GM10248 (cell line): Measurements from ENCODE around the gene CHCHD6.

Experiments
- CTCF ChIA-PET: fragments of 300-600 bp; sonication (Branson Sonifier 250); formaldehyde crosslinking; extraction: SDS; loops from one replicate; lab custom pipeline; 2021; ENCODE audit warnings: antibody characterized with exemption; lab: Yijun Ruan, JAX
- POLR2A ChIA-PET: fragments of 350-650 bp; sonication (Branson Sonifier 250); formaldehyde crosslinking; extraction: SDS; loops from one replicate; lab custom pipeline; 2020; ENCODE audit warnings: antibody characterized with exemption; lab: Yijun Ruan, JAX
- DNase-seq: peaks from one replicate; pipeline ENCODE4 v3.0.0; 2012; ENCODE audit errors: extremely low spot score
- CTCF ChIP-seq: IDR thresholded peaks from 2 replicates; pipeline ENCODE4 v1.5.1; 2012; ENCODE audit warnings: mild to moderate bottlenecking, low read depth; ENCODE audit errors: extremely low read depth, missing control alignments, control extremely low read depth

The CHCHD6 gene

GRCh38 chr3:126946405-126946804 lies 242.4 kb downstream of the CHCHD6 start:
- DNase-seq = no peak
- CTCF ChIA-PET = interaction anchor here (1.4 kb wide), 1 partner anchor 12 kb away, joined by 3 read pairs; no protein-coding TSS in a partner anchor
- no peak for TF ChIP-seq CTCF
- POLR2A ChIA-PET = interaction anchor here (0.7 kb wide), 1 partner anchor 17 kb away, joined by 3 read pairs; no protein-coding TSS in a partner anchor

- no peak for TF ChIP-seq CTCF
- ChIA-PET CTCF (interaction anchor here (1.2 to 1.4 kb wide), 2 partner anchors 13 to 23 kb away, joined by 3 read pairs; no protein-coding TSS in a partner anchor), POLR2A (no interaction called here)
- peak; percentile 43 for DNase-seq
Measured at GRCh38 chr3:126947429-126947828, 243.4 kb downstream of the CHCHD6 start.

- POLR2A ChIA-PET = no interaction called here
- CTCF ChIA-PET = interaction anchor here (0.9 kb wide), 1 partner anchor 12 kb away, joined by 3 read pairs; no protein-coding TSS in a partner anchor
- DNase-seq = no peak
- no peak for TF ChIP-seq CTCF
Measured at GRCh38 chr3:126948980-126949535, 245.0 kb downstream of the CHCHD6 start.

GRCh38 chr3:126951561-126951960 lies 247.5 kb downstream of the CHCHD6 start:
- ChIA-PET CTCF (interaction anchor here (1.1 to 1.5 kb wide), 2 partner anchors 13 to 199 kb away, joined by 3 to 6 read pairs; no protein-coding TSS in a partner anchor), POLR2A (interaction anchor here (0.6 kb wide), 1 partner anchor 1622 kb away, joined by 3 read pairs; no protein-coding TSS in a partner anchor)
- no peak for TF ChIP-seq CTCF
- no peak for DNase-seq

- DNase-seq = no peak
- TF ChIP-seq CTCF = no peak
- ChIA-PET POLR2A (no interaction called here), CTCF (interaction anchor here (1.1 to 2.1 kb wide), 4 partner anchors 14 to 596 kb away, joined by 3 to 7 read pairs (median 5); no protein-coding TSS in a partner anchor)
Measured at GRCh38 chr3:126952261-126952982, 248.4 kb downstream of the CHCHD6 start.

- no peak for TF ChIP-seq CTCF
- ChIA-PET CTCF (interaction anchor here (1.1 to 2.1 kb wide), 2 partner anchors 201 to 595 kb away, joined by 4 to 7 read pairs; no protein-coding TSS in a partner anchor), POLR2A (no interaction called here)
- DNase-seq = no peak
Measured at GRCh38 chr3:126952983-126953660, 249.1 kb downstream of the CHCHD6 start.
